Bronchial epithelial cell (primary cell): ENCODE results near the gene RNF166. TPM values are rescaled to one million over a fixed set of nuclear protein-coding genes. Genes with fewer than 3 reads are reported as not detected.

Source experiments
- DNase-seq: peaks from one replicate; pipeline ENCODE4 v3.0.0-alpha.2; 2010; ENCODE audit warnings: low read depth
- FAIRE-seq: peaks from 2 replicates; lab custom pipeline; 2011; peaks lifted over from hg19 to GRCh38; lab: Jason Lieb, UNC
- H3K27me3 ChIP-seq: 2 replicates; pipeline ENCODE4 v1.5.1; 2011; ENCODE audit warnings: low read length; ENCODE audit not compliant: control insufficient read depth, insufficient read depth
- H3K36me3 ChIP-seq: 2 replicates; pipeline ENCODE4 v1.5.1; 2011; ENCODE audit warnings: low read length; ENCODE audit not compliant: control insufficient read depth, insufficient read depth
- H3K4me3 ChIP-seq: 2 replicates; pipeline ENCODE4 v1.5.1; 2011; ENCODE audit warnings: mild to moderate bottlenecking, low read depth, low read length, control low read depth
- CTCF ChIP-seq: IDR thresholded peaks from 2 replicates; pipeline ENCODE4 v1.5.1; 2011; ENCODE audit warnings: mild to moderate bottlenecking, moderate library complexity, low read length, control low read depth, inconsistent platforms; ENCODE audit not compliant: insufficient read depth, severe bottlenecking
- total RNA-seq: library from RNA; depleted of rRNA; stranded (reverse); fragments of >200 nt; gene quantifications from 2 replicates; pipeline ENCODE4 v1.2.1, GENCODE V29; 2014

Gene RNF166
- total RNA-seq, 1 donor from 2014 or later: 9.7 TPM

DNA sequence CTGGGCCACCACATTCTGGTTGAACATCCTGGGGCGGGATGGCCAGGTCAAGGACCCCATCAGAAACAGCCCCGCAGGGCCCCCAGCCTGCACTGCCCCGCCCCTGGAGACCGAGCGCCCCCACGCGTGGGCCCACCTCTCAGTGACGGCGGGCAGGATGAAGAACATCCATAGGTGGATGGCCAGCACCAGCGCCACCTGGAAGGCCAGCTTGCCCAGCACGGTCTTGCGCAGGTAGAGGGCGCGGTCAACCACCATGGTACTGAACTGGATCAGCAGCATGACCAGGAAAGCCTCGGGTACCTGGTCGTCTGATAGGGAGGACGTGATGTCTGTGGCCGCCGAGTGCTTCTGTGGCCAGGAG lies 13.7 kb upstream of the RNF166 start:
- peaks cover 58% of the 10 kb centered on the region for H3K36me3 ChIP-seq
- no peak for FAIRE-seq

GRCh38 chr16:88719267-88719932 lies 13.2 kb upstream of the RNF166 start:
- FAIRE-seq (no peak), DNase-seq (no peak)
- Histone ChIP-seq H3K27me3 (no peaks in the 10 kb centered on the region), H3K4me3 (no peak overlapping the region), H3K36me3 (peaks cover 57% of the 10 kb centered on the region)
- no peak for TF ChIP-seq CTCF

More for the DNA sequence above, 13.7 kb upstream of the RNF166 start:
- Histone ChIP-seq H3K27me3 (no peaks in the 10 kb centered on the region), H3K4me3 (no peak overlapping the region)
- no peak for TF ChIP-seq CTCF
- DNase-seq: no peak

DNA sequence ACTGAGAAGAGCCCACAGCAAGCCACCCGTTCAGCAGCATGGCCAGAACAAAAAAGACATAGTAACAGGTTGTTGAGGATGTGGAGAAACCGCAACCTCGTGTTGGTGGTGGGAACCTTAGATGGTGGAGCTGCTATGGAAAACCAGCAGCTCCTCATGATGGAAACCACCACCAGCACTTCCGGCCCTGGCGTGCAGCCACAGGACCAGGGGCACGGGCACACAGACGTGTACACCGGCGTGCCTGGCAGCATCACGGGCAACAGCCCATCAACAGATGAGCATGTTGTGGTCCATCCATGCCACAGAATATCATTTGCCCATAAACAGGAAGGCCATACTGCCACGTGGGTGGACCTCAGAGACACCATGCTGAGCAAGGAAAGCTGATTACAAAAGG lies 12.0 kb upstream of the RNF166 start:
- DNase-seq (no peak), FAIRE-seq (no peak)
- no peaks in the 10 kb centered on the region for H3K27me3 ChIP-seq
- no peak overlapping the region for H3K4me3 ChIP-seq
- TF ChIP-seq CTCF: no peak
- peaks cover 53% of the 10 kb centered on the region for H3K36me3 ChIP-seq

DNA sequence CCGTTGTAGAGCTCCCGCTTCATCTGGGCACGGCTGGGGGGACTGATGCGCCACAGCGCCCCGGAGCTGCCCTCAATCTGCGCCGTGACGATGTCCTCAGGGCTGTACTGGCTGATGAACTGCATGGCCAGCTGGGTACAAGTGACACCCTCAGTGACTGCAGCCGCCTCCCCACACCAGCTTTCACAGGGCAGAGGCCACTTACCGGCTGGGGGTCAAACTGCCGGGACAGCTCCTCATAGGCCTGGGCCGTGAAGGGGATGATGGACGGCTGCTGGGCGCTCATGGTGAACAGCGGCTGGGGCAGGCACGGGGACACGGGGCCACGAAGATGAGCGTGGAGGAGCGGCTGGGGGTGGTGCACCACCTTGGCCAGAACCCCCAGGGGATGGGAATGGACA lies 10.4 kb upstream of the RNF166 start:
- FAIRE-seq (no peak), DNase-seq (no peak)
- TF ChIP-seq CTCF: no peak
- H3K36me3 ChIP-seq: peaks cover 44% of the 10 kb centered on the region
- H3K27me3 ChIP-seq: no peaks in the 10 kb centered on the region
- H3K4me3 ChIP-seq: no peak overlapping the region

- TF ChIP-seq CTCF: no peak
- H3K27me3 ChIP-seq: no peaks in the 10 kb centered on the region
- FAIRE-seq: no peak
- no peak for DNase-seq
- no peak overlapping the region for H3K4me3 ChIP-seq
- peaks cover 42% of the 10 kb centered on the region for H3K36me3 ChIP-seq
Observed at GRCh38 chr16:88716201-88716600, 10.0 kb upstream of the RNF166 start.
